HEK293 (cell line): ENCODE measurements around the gene GPR158.

Experiments
- CTCF ChIA-PET: fragments of 350-600 bp; formaldehyde crosslinking; extraction: SDS; loops from one replicate; lab custom pipeline; 2021; ENCODE audit warnings: antibody characterized with exemption; lab: Yijun Ruan, JAX
- POLR2A ChIA-PET: fragments of 300-600 bp; formaldehyde crosslinking; extraction: SDS; loops from one replicate; lab custom pipeline; 2020; ENCODE audit warnings: antibody characterized with exemption, inconsistent platforms; lab: Yijun Ruan, JAX
- H3K27ac ChIP-seq: fragments of 200-500 bp; sonication (Bioruptor generic); 2 replicates; pipeline ENCODE4 v1.5.1; 2014; ENCODE audit warnings: low read depth, low read length, control low read depth, inconsistent platforms; ENCODE audit errors: extremely low read depth
- H3K36me3 ChIP-seq, 2 experiments: fragments of 200-500 bp in 1 of 2; sonication (Bioruptor generic) in 1 of 2; 1 replicate in 1 of 2; 2 replicates in 1 of 2; pipeline ENCODE4 v1.5.1; 2014 to 2017; ENCODE audit warnings: inconsistent platforms in 2 of 2, low read length in 2 of 2; ENCODE audit not compliant: control insufficient read depth in 2 of 2, insufficient read depth in 1 of 2
- H3K4me1 ChIP-seq: fragments of 200-500 bp; sonication (Bioruptor generic); 2 replicates; pipeline ENCODE4 v1.5.1; 2014; ENCODE audit warnings: mild to moderate bottlenecking, low read length, inconsistent platforms; ENCODE audit not compliant: control insufficient read depth, insufficient read depth
- H3K4me3 ChIP-seq: 2 replicates; pipeline ENCODE4 v1.5.1; 2011; ENCODE audit warnings: low read depth, mild to moderate bottlenecking, control low read depth, low read length, moderate library complexity
- H3K9me3 ChIP-seq: fragments of 200-500 bp; sonication (Bioruptor generic); 2 replicates; pipeline ENCODE4 v1.5.1; 2014; ENCODE audit warnings: low read depth, low read length, inconsistent platforms; ENCODE audit not compliant: control insufficient read depth, insufficient read depth
- BCL11B ChIP-seq: fragments of 450-650 bp; formaldehyde crosslinking; IDR thresholded peaks from 2 replicates; pipeline ENCODE4 v1.5.1; 2016; ENCODE audit warnings: low read depth, missing biosample characterization, missing genetic modification characterization
- HOXC10 ChIP-seq: sonication (generic); formaldehyde crosslinking; IDR thresholded peaks from 2 replicates; pipeline ENCODE4 v1.8.1; 2023; ENCODE audit warnings: mild to moderate bottlenecking, missing genetic modification reagents
- OSR2 ChIP-seq: fragments of 450-650 bp; formaldehyde crosslinking; IDR thresholded peaks from 2 replicates; pipeline ENCODE4 v1.5.1; 2016; ENCODE audit warnings: missing biosample characterization, missing genetic modification characterization
- SP3 ChIP-seq: fragments of 450-650 bp; formaldehyde crosslinking; IDR thresholded peaks from 2 replicates; pipeline ENCODE4 v1.5.1; 2016; ENCODE audit warnings: missing biosample characterization, missing genetic modification characterization
- TRIM28 ChIP-seq: IDR thresholded peaks from 2 replicates; pipeline ENCODE4 v1.6.1; 2011; ENCODE audit warnings: low read length, control low read depth, borderline replicate concordance
- ZBTB20 ChIP-seq: fragments of 450-650 bp; formaldehyde crosslinking; IDR thresholded peaks from 2 replicates; pipeline ENCODE4 v1.5.1; 2016; ENCODE audit warnings: missing biosample characterization, missing genetic modification characterization
- ZBTB48 ChIP-seq: fragments of 450-650 bp; formaldehyde crosslinking; IDR thresholded peaks from 2 replicates; pipeline ENCODE4 v1.5.1; 2016; ENCODE audit warnings: missing biosample characterization, missing genetic modification characterization
- ZNF133 ChIP-seq: fragments of 450-650 bp; formaldehyde crosslinking; IDR thresholded peaks from 2 replicates; pipeline ENCODE4 v1.5.1; 2016; ENCODE audit warnings: missing biosample characterization, missing genetic modification characterization
- ZNF19 ChIP-seq: fragments of 450-650 bp; formaldehyde crosslinking; IDR thresholded peaks from 2 replicates; pipeline ENCODE4; 2016; ENCODE audit warnings: missing biosample characterization, missing genetic modification characterization, low read depth
- ZNF239 ChIP-seq: fragments of 450-650 bp; formaldehyde crosslinking; IDR thresholded peaks from 2 replicates; pipeline ENCODE4 v1.5.1; 2016; ENCODE audit warnings: missing biosample characterization, missing genetic modification characterization
- ZNF473 ChIP-seq: fragments of 450-650 bp; formaldehyde crosslinking; IDR thresholded peaks from 2 replicates; pipeline ENCODE4 v1.5.1; 2017; ENCODE audit warnings: missing biosample characterization, missing genetic modification characterization
- ZNF629 ChIP-seq: fragments of 450-650 bp; formaldehyde crosslinking; IDR thresholded peaks from 2 replicates; pipeline ENCODE4 v1.5.1; 2017; ENCODE audit warnings: missing biosample characterization, missing genetic modification characterization
- ZNF677 ChIP-seq: fragments of 450-650 bp; IDR thresholded peaks from 2 replicates; pipeline ENCODE4 v1.5.0; 2018; ENCODE audit warnings: missing biosample characterization, mild to moderate bottlenecking, missing genetic modification characterization, moderate library complexity
- ZNF776 ChIP-seq: fragments of 450-650 bp; formaldehyde crosslinking; IDR thresholded peaks from 2 replicates; pipeline ENCODE4 v1.5.0; 2017; ENCODE audit warnings: missing biosample characterization, missing genetic modification characterization, borderline replicate concordance
- TF ChIP-seq, protein P1 (sequence below): fragments of 450-650 bp; formaldehyde crosslinking; IDR thresholded peaks from 2 replicates; pipeline ENCODE4 v1.5.1; 2016; ENCODE audit warnings: missing biosample characterization, missing genetic modification characterization
- TF ChIP-seq, protein P2 (sequence below): fragments of 450-650 bp; IDR thresholded peaks from 2 replicates; pipeline ENCODE4 v1.5.1; 2018; ENCODE audit warnings: missing biosample characterization, mild to moderate bottlenecking, missing genetic modification characterization
- TF ChIP-seq, protein P3 (sequence below): fragments of 450-650 bp; formaldehyde crosslinking; IDR thresholded peaks from 2 replicates; pipeline ENCODE4 v1.5.1; 2016; ENCODE audit warnings: missing biosample characterization, missing genetic modification characterization
- TF ChIP-seq, protein P4 (sequence below): fragments of 450-650 bp; formaldehyde crosslinking; IDR thresholded peaks from 2 replicates; pipeline ENCODE4 v1.5.1; 2016; ENCODE audit warnings: missing biosample characterization, missing genetic modification characterization

Gene GPR158

DNA sequence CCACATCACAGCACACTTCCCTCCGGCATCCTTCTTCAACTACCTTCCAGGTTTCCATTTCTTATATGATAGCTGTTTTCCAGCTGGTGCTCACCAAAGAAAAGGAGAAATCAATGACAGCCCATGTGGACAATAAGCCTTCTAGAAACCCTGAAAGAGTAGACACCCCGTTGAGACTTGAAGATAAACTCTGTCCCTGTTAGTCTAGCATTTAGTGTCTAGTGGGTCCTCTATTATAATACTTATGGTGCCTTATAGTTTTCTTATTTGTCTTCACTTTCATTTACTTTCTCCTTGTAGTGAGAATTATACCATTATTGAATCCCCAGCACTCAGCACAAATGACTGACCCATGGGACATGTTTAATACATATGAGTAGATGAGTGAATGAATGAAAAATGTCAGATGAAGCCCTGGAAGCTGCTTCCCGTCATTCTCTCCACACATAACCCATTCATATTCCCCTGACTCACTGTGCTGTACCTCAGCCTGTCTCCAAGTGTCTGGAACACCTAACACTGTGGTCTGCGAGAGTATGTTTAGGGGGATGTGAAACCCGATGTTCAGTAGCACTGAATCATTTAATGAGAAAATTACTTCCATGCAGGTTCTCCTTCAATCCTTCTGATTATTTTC lies 377.6 kb downstream of the GPR158 start:
- TF ChIP-seq, protein P1, sequence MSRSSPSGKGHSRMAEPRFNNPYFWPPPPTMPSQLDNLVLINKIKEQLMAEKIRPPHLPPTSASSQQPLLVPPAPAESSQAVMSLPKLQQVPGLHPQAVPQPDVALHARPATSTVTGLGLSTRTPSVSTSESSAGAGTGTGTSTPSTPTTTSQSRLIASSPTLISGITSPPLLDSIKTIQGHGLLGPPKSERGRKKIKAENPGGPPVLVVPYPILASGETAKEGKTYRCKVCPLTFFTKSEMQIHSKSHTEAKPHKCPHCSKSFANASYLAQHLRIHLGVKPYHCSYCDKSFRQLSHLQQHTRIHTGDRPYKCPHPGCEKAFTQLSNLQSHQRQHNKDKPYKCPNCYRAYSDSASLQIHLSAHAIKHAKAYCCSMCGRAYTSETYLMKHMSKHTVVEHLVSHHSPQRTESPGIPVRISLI (tag by site-specific recombination): no peak
- TF ChIP-seq HOXC10 (CRISPR knock-in tag) (no peak), TRIM28 (no peak), ZBTB20 (tag by site-specific recombination) (no peak), ZNF677 (tag by site-specific recombination) (no peak), ZBTB48 (tag by site-specific recombination) (no peak)
- TF ChIP-seq, protein P2, sequence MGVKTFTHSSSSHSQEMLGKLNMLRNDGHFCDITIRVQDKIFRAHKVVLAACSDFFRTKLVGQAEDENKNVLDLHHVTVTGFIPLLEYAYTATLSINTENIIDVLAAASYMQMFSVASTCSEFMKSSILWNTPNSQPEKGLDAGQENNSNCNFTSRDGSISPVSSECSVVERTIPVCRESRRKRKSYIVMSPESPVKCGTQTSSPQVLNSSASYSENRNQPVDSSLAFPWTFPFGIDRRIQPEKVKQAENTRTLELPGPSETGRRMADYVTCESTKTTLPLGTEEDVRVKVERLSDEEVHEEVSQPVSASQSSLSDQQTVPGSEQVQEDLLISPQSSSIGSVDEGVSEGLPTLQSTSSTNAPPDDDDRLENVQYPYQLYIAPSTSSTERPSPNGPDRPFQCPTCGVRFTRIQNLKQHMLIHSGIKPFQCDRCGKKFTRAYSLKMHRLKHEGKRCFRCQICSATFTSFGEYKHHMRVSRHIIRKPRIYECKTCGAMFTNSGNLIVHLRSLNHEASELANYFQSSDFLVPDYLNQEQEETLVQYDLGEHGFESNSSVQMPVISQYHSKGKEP (tag by site-specific recombination): no peak
- TF ChIP-seq, protein P3, sequence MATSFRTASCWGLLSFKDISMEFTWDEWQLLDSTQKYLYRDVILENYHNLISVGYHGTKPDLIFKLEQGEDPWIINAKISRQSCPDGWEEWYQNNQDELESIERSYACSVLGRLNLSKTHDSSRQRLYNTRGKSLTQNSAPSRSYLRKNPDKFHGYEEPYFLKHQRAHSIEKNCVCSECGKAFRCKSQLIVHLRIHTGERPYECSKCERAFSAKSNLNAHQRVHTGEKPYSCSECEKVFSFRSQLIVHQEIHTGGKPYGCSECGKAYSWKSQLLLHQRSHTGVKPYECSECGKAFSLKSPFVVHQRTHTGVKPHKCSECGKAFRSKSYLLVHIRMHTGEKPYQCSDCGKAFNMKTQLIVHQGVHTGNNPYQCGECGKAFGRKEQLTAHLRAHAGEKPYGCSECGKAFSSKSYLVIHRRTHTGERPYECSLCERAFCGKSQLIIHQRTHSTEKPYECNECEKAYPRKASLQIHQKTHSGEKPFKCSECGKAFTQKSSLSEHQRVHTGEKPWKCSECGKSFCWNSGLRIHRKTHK (tag by site-specific recombination): no peak
- TF ChIP-seq, all 188 proteins: peak for 0
- CTCF ChIA-PET: interaction anchor here (0.9 kb wide), 1 partner anchor 12 kb away, joined by 3 read pairs; no protein-coding TSS in a partner anchor
- Histone ChIP-seq H3K36me3 (no peaks in the 10 kb centered on the region), H3K4me3 (no peak overlapping the region), H3K27ac (no peak overlapping the region), H3K4me1 (peaks cover 5% of the 10 kb centered on the region), H3K9me3 (no peaks in the 10 kb centered on the region)
- POLR2A ChIA-PET: no interaction called here

DNA sequence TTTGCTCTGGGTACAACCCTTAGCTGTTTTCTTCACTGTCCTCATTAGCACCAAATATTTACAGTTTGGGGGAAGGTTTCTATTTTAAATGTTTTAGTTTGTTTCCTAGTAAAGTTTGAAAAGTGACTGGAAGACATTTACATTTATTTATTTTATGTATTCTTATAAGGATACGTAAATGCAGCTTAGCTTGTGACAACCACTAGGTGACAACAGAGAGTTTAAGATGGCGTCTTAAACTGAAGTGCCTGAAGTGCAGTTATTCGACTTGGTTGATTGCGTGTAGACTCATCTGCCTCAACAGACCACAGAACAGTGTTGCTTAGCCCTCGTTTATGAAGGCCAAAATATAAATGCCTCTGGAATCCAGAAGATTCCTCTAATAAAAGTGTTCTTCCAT lies 381.1 kb downstream of the GPR158 start:
- H3K27ac ChIP-seq: no peak overlapping the region
- TF ChIP-seq ZNF239 (tag by site-specific recombination): no peak
- peaks cover 5% of the 10 kb centered on the region for H3K4me1 ChIP-seq
- ChIA-PET POLR2A (no interaction called here), CTCF (interaction anchor here (0.6 to 1.4 kb wide), 4 partner anchors 10 to 30 kb away, joined by 3 to 7 read pairs (median 4); no protein-coding TSS in a partner anchor)
- H3K36me3 ChIP-seq: no peaks in the 10 kb centered on the region
- no peak overlapping the region for H3K4me3 ChIP-seq
- no peaks in the 10 kb centered on the region for H3K9me3 ChIP-seq

DNA sequence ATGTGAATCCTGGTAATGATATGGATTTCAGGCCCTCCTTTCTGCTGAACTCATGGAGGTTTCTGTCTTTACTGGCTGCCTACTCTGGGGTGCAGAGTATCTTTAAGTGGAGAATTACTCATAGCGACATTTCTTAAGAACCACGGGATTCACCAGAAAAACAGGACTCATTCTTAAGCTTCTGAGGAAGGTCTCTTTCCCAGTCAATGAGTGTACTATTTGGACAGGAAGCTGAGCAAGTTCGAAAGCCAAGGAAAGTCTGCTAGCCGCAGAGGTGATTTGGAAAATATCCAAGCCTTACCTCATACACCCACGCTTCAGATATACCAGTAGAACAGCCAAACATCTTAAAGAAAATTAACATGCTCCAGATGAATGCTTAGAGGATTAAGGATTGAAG lies 381.7 kb downstream of the GPR158 start:
- POLR2A ChIA-PET: no interaction called here
- TF ChIP-seq OSR2 (tag by site-specific recombination) (peak; percentile 61), ZNF19 (tag by site-specific recombination) (no peak)
- CTCF ChIA-PET: interaction anchor here (0.5 to 1.4 kb wide), 3 partner anchors 9 to 33 kb away, joined by 3 to 7 read pairs (median 4); no protein-coding TSS in a partner anchor
- H3K4me1 ChIP-seq: peaks cover 5% of the 10 kb centered on the region
- H3K4me3 ChIP-seq: no peak overlapping the region
- H3K27ac ChIP-seq: peak overlapping the region; percentile 25; the same call in 1 of the 2 replicates
- H3K9me3 ChIP-seq: no peaks in the 10 kb centered on the region
- no peaks in the 10 kb centered on the region for H3K36me3 ChIP-seq

DNA sequence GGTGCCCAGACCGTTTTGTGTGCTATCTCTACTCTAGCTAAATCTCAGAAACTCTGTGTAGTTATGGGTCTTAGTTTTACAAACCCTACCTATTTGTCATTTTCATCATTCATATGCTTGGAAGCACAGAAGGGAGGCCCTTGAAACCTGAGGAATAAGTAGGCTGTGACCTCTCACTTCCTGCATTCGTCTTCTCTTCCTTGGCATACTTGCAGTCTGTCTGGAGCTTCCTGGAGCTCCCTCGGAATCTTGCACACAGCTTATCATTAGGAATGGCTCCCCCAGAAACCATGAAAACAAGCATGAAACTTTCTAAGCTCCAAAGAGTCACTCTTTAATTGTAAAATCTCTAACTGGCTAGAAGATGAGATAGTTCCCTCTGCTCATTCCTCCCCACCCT lies 382.3 kb downstream of the GPR158 start:
- no peak for TF ChIP-seq BCL11B (tag by site-specific recombination)
- no peak for TF ChIP-seq ZNF629 (tag by site-specific recombination)
- TF ChIP-seq, protein P4, sequence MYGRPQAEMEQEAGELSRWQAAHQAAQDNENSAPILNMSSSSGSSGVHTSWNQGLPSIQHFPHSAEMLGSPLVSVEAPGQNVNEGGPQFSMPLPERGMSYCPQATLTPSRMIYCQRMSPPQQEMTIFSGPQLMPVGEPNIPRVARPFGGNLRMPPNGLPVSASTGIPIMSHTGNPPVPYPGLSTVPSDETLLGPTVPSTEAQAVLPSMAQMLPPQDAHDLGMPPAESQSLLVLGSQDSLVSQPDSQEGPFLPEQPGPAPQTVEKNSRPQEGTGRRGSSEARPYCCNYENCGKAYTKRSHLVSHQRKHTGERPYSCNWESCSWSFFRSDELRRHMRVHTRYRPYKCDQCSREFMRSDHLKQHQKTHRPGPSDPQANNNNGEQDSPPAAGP (tag by site-specific recombination): no peak
- TF ChIP-seq ZNF19 (tag by site-specific recombination): no peak
- no peak for TF ChIP-seq ZNF776 (tag by site-specific recombination)
- no peak for TF ChIP-seq SP3 (tag by site-specific recombination)
- no peak for TF ChIP-seq HOXC10 (CRISPR knock-in tag)
- TF ChIP-seq ZNF133: no peak
- TF ChIP-seq ZNF473 (tag by site-specific recombination): no peak
- no peaks in the 10 kb centered on the region for H3K36me3 ChIP-seq
- H3K4me3 ChIP-seq: no peak overlapping the region
- ChIA-PET CTCF (interaction anchor here (0.5 to 0.9 kb wide), 2 partner anchors 34 to 127 kb away, joined by 3 read pairs; no protein-coding TSS in a partner anchor), POLR2A (interaction anchor here (0.5 kb wide), 1 partner anchor 36 kb away, joined by 3 read pairs; no protein-coding TSS in a partner anchor)
- H3K9me3 ChIP-seq: no peaks in the 10 kb centered on the region
- peak overlapping the region; percentile 25; the same call in 1 of the 2 replicates for H3K27ac ChIP-seq
- H3K4me1 ChIP-seq: peaks cover 5% of the 10 kb centered on the region
